ENCODE measurements around the gene TSPAN31.

Gene TSPAN31

DNA sequence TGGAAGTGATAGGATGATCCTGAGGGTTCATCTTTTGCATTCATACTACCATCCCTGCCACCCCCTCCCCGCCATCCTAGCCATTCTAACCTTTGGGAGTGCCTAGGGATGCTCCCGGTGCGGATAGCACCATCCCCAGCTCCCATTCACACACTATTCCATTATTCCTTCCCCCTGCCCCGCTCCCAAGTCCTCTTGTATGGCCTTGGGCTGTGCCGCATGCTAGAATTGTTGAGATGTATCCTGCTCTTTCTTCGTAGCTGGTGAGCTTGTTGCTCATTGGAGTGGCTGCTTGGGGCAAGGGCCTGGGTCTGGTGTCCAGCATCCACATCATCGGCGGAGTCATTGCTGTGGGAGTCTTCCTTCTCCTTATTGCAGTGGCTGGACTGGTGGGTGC, 644 bp downstream of the TSPAN31 start:
- peak overlapping the region; percentile 96 for H3K4me3 Mint-ChIP-seq

DNA sequence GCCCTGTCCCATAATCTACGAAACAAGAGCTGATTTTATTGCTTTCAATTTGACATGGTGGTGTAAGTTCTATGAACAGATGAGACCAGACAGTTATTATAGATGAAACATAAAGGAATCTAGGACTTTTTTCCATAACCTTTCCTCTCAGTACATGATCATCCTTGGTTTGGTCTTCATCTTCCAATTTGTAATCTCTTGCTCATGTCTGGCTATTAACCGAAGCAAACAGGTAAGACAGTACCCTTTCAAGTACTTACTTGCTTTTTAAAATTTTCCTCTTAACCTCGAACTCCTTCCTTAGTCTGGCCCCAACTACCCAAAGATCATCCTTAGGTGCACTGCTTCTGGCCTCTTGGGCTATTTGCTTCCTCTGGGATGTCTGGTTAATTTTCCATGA, 1.2 kb downstream of the TSPAN31 start:
- intact Hi-C loops (cut with micrococcal nuclease), result no loop called here
- no peaks in the 10 kb centered on the region for H3K9me3 Mint-ChIP-seq

More for the DNA sequence above, 644 bp downstream of the TSPAN31 start:
- peak overlapping the region; percentile 99 for H3K27ac Mint-ChIP-seq
- peaks cover 60% of the 10 kb centered on the region for H3K4me1 Mint-ChIP-seq (ENCODE audit: low read depth)
- peaks cover 56% of the 10 kb centered on the region for H3K36me3 Mint-ChIP-seq (ENCODE audit: low read depth)
- H3K9me3 Mint-ChIP-seq, result no peaks in the 10 kb centered on the region
- no peaks in the 10 kb centered on the region for H3K27me3 Mint-ChIP-seq
- intact Hi-C loops (cut with micrococcal nuclease), result no loop called here

DNA sequence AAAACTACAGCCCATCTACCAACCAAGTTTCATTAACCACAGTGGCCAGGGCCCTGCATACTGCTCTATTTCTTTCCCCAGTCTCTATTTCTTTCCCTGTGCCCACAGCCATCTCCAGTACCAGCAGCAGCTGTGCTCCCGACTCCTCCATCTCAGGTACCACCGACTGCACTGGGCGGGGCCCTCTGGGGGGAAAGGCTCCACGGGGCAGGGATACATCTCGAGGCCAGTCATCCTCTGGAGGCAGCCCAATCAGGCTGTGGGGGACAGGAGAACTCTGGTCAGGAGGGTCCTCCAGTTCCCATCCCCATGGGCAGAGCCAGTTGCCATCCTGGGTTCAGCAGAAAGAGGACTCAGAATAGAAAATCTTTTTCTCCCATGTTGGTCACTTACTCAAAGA, 4.2 kb downstream of the TSPAN31 start:
- Mint-ChIP-seq H3K36me3 (ENCODE audit: low read depth) (peaks cover 73% of the 10 kb centered on the region), H3K27ac (no peak overlapping the region), H3K4me1 (ENCODE audit: low read depth) (peaks cover 68% of the 10 kb centered on the region), H3K4me3 (no peak overlapping the region), H3K27me3 (no peaks in the 10 kb centered on the region), H3K9me3 (no peaks in the 10 kb centered on the region)
- intact Hi-C loops (cut with micrococcal nuclease), result no loop called here

More for the DNA sequence above, 1.2 kb downstream of the TSPAN31 start:
- H3K36me3 Mint-ChIP-seq (ENCODE audit: low read depth), result peaks cover 61% of the 10 kb centered on the region
- H3K4me3 Mint-ChIP-seq, result peak overlapping the region; percentile 96
- H3K27me3 Mint-ChIP-seq, result no peaks in the 10 kb centered on the region
- peaks cover 60% of the 10 kb centered on the region for H3K4me1 Mint-ChIP-seq (ENCODE audit: low read depth)
- peak overlapping the region; percentile 99 for H3K27ac Mint-ChIP-seq

DNA sequence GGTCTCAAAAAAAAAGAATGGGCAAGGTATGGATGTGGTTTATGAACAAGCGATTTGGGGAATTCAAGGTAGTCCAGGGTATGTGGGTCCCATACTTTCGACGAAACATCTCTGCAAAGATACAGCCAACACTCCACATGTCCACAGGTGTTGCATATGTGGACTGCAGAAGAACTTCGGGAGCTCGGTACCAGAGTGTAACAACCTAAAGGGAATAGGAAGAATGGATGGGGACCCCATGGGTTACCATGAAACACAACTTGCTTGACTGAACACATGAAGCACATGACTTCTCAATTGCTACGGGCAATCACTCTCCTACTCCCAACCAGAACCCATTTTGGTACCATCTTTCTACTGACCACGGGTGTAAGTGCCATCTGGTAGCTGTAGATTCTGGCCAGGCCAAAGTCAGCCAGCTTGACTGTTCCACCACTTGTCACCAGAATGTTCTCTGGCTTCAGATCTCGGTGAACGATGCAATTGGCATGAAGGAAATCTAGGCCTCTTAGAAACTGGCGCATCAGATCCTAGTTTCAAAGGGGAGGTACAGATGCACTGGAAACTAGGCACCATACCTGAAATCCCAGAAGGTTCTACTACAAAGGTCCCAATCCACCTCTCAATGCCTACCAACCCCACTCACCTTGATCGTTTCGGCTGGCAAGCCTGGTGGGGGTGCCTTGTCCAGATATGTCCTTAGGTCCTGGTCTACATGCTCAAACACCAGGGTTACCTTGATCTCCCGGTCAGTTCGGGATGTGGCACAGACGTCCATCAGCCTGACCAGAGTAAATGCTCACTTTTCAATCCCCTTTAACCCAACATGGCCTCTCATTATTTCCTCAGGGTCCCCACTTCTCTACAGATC, 6.0 kb downstream of the TSPAN31 start:
- H3K27ac Mint-ChIP-seq, result peak overlapping the region; percentile 83
- intact Hi-C loops (cut with micrococcal nuclease), result loop anchor here (5.0 kb wide), 1 partner anchor 203 kb away; the partner anchor contains the start of gene DCTN2
- peaks cover 66% of the 10 kb centered on the region for H3K4me1 Mint-ChIP-seq (ENCODE audit: low read depth)
- no peaks in the 10 kb centered on the region for H3K9me3 Mint-ChIP-seq
- H3K36me3 Mint-ChIP-seq (ENCODE audit: low read depth), result peaks cover 62% of the 10 kb centered on the region
- H3K27me3 Mint-ChIP-seq, result peaks cover 7% of the 10 kb centered on the region
- H3K4me3 Mint-ChIP-seq, result peak overlapping the region; percentile 81

DNA sequence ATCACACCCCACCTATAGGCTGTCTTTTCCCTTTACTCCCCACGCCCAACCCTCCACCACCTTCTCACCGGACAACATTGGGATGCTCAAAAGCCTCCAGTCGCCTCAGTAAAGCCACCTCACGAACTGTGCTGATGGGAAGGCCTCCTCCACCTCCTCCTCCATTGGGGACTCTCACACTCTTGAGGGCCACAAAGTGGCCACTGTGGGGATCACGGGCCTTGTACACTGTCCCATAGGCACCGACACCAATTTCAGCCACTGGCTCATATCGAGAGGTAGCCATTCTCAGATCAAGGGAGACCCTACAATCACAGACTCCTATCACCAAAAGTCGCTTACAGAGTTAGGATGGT, 6.6 kb downstream of the TSPAN31 start:
- peaks cover 7% of the 10 kb centered on the region for H3K27me3 Mint-ChIP-seq
- no peaks in the 10 kb centered on the region for H3K9me3 Mint-ChIP-seq
- peaks cover 56% of the 10 kb centered on the region for H3K36me3 Mint-ChIP-seq (ENCODE audit: low read depth)
- peaks cover 64% of the 10 kb centered on the region for H3K4me1 Mint-ChIP-seq (ENCODE audit: low read depth)
- peak overlapping the region; percentile 83 for H3K27ac Mint-ChIP-seq
- H3K4me3 Mint-ChIP-seq, result peak overlapping the region; percentile 81
- intact Hi-C loops (cut with micrococcal nuclease), result loop anchor here (5.0 kb wide), 1 partner anchor 204 kb away; the partner anchor contains the start of gene DCTN2

DNA sequence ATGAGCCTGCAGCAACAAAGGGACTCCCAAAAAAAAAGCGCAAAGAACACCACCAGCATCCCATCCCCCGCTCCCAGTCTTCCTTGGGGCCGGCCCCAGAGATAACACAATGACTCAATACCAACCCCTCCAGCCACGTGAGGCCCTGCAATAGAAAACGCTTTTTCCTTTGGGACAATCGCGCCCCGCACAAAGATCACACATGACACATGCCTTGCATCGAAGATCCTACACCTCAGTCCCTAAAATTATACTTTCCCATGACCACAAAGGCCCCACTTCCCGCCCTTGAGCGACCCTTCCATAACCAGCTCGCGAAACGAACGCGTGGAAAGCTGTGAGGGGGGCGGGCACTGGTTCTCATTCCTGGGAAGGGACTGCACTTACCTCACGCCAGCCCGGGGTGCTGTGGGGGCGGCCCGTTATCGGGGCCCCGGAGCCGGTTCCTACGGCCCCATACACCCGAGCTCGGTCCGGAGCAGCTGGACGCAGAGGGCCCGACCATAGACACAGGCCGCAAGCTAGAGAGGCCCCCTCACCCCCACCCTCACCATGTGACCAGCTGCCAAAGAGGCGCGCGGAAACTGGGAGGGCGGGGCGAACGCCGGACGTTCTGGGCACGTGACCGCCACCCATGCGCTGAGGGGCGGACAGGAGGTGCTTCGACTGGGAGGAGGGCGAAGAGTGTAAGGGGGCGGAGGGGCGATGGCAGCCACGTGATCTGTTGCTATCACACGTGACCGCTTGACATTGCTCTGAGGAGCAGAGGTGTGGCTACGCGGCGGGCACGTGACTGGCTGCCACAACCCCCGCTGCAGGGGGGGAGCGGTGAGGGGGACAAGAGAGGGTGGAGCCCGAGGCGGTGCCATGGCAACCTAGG, 7.2 kb downstream of the TSPAN31 start, which contains the start of gene CDK4:
TSS of gene CDK4 (minus strand) at position 523 of the 880 bp plus-strand sequence. CDS start 593 bp downstream, outside the sequence.
- Mint-ChIP-seq H3K27ac (peak within 1 kb of the TSS; percentile 83), H3K36me3 (ENCODE audit: low read depth) (peaks cover 55% of the 10 kb centered on the region), H3K4me3 (peak within 1 kb of the TSS; percentile 81), H3K27me3 (peaks cover 7% of the 10 kb centered on the region), H3K9me3 (no peaks in the 10 kb centered on the region), H3K4me1 (ENCODE audit: low read depth) (peaks cover 64% of the 10 kb centered on the region)
- intact Hi-C loops (cut with micrococcal nuclease), result loop anchor here (2.0 to 5.0 kb wide), 2 partner anchors 59 to 205 kb away; partner anchors contain the start of gene DCTN2

DNA sequence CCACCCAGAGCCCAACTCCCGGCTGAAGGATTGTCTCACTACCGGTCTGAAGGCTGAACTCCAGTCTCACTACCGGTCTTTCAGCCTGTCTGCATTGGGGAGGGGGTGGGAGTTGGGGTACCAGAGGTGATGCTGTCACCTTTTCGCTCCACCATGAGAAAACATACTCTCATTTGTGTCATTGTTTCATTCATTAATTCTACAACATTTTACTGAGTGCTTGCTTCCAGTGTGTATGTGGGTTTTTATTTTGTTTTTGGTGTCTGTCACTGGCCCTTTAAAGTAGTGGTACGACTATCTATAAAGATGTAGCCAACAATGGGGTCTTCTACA, 7.8 kb downstream of the TSPAN31 start:
- H3K4me3 Mint-ChIP-seq, result peak overlapping the region; percentile 81
- peaks cover 7% of the 10 kb centered on the region for H3K27me3 Mint-ChIP-seq
- intact Hi-C loops (cut with micrococcal nuclease), result loop anchor here (2.0 to 5.0 kb wide), 2 partner anchors 60 to 205 kb away; partner anchors contain the start of gene DCTN2
- H3K9me3 Mint-ChIP-seq, result no peaks in the 10 kb centered on the region
- H3K36me3 Mint-ChIP-seq (ENCODE audit: low read depth), result peaks cover 53% of the 10 kb centered on the region
- peak overlapping the region; percentile 83 for H3K27ac Mint-ChIP-seq
- H3K4me1 Mint-ChIP-seq (ENCODE audit: low read depth), result peaks cover 63% of the 10 kb centered on the region

DNA sequence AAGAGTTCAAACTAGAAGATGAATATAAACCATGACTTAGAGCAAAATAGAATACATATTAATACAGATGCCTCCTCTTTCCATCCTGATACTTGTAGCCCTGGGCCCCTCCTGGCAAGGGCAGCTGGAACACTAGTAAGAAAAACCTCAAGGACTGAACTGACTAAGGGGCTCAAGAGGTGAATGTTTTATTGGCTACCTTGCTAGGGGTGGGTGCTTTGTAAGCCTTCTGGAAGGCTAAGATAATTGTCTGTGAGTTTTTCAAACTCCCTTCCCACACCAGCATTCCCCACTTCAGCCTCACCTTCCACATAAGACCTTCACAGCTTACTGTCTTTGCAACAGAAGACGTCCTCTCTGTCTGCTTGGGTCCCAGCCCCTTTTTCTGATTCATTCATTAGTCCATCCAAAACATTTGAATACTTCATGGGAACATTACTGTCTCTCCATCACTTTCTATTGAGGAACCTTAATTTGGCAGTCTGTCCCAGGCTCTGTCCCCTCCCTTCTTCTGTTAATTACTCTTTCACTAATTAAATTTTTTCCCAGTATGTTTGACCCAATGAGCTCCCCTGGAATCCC, 9.0 kb downstream of the TSPAN31 start:
- H3K9me3 Mint-ChIP-seq, result no peaks in the 10 kb centered on the region
- H3K27me3 Mint-ChIP-seq, result peaks cover 7% of the 10 kb centered on the region
- H3K4me1 Mint-ChIP-seq (ENCODE audit: low read depth), result peaks cover 69% of the 10 kb centered on the region
- peaks cover 53% of the 10 kb centered on the region for H3K36me3 Mint-ChIP-seq (ENCODE audit: low read depth)
- peak overlapping the region; percentile 74 for H3K4me3 Mint-ChIP-seq
- intact Hi-C loops (cut with micrococcal nuclease), result loop anchor here (2.0 to 5.0 kb wide), 2 partner anchors 61 to 207 kb away; partner anchors contain the start of gene DCTN2
- peak overlapping the region; percentile 83 for H3K27ac Mint-ChIP-seq

DNA sequence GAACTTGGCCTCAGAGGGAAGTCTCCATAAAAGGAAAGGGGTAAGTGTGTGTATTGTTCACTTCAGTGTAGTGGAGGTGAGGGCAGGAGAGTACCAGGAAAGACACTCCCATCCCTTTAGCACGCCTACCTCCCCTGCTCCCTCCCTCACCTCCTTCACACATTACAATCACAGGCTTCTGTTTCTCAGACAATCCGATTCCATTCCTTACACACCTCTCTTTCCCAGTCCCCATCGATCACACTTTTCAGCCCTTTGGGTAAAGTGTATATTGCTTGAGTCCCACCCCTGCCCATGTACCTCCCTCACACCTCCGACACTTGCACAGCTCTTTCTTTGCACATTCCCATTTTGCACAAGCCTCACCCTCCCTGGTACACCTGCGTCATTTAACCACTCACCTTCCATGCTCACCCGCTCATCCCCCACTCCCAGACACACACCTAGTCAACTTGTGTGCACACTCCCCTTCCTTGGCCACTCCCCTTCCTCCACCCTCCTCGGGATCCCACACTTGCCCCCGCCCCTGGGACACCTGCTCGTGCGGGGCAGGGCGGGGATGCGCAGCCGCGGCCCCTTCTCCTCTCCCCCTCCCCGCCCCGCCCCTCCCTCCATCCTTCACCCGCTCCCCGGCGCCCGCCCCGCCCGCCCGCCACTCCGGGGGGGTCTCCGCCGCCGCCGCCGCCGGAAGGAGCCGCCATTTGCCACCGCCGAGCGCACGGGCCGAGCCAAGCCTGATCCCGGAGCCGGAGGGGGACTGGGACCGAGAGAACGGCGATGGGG, 9.8 kb downstream of the TSPAN31 start, which contains the start of gene MARCHF9:
TSS of gene MARCHF9 (plus strand) at position 693 of the 783 bp plus-strand sequence. CDS start 426 bp downstream, outside the sequence.
- Mint-ChIP-seq H3K27ac (peak within 1 kb of the TSS; percentile 84), H3K4me1 (ENCODE audit: low read depth) (peaks cover 69% of the 10 kb centered on the region), H3K27me3 (peaks cover 7% of the 10 kb centered on the region), H3K36me3 (ENCODE audit: low read depth) (peaks cover 53% of the 10 kb centered on the region), H3K9me3 (no peaks in the 10 kb centered on the region), H3K4me3 (peak within 1 kb of the TSS; percentile 78)
- intact Hi-C loops (cut with micrococcal nuclease), result loop anchor here (5.0 kb wide), 1 partner anchor 207 kb away; the partner anchor contains the start of gene DCTN2

DNA sequence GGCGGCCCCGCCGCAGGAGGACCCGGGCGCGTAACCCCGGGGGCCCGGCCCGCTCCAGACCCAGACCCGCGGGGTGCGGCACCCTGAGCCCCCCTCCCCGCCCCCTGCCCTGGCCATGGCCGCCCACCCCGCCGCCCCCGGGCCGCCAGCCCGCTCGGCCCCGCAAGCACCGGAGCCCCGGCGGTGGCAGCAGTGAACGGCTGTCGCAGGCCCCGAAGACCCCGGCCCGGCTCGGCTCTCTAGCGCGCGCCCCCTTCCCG, 10.3 kb downstream of the TSPAN31 start:
- Mint-ChIP-seq H3K9me3 (no peaks in the 10 kb centered on the region), H3K4me1 (ENCODE audit: low read depth) (peaks cover 74% of the 10 kb centered on the region), H3K27ac (no peak overlapping the region), H3K4me3 (peak overlapping the region; percentile 78), H3K27me3 (peaks cover 7% of the 10 kb centered on the region), H3K36me3 (ENCODE audit: low read depth) (peaks cover 52% of the 10 kb centered on the region)
- intact Hi-C loops (cut with micrococcal nuclease), result no loop called here

DNA sequence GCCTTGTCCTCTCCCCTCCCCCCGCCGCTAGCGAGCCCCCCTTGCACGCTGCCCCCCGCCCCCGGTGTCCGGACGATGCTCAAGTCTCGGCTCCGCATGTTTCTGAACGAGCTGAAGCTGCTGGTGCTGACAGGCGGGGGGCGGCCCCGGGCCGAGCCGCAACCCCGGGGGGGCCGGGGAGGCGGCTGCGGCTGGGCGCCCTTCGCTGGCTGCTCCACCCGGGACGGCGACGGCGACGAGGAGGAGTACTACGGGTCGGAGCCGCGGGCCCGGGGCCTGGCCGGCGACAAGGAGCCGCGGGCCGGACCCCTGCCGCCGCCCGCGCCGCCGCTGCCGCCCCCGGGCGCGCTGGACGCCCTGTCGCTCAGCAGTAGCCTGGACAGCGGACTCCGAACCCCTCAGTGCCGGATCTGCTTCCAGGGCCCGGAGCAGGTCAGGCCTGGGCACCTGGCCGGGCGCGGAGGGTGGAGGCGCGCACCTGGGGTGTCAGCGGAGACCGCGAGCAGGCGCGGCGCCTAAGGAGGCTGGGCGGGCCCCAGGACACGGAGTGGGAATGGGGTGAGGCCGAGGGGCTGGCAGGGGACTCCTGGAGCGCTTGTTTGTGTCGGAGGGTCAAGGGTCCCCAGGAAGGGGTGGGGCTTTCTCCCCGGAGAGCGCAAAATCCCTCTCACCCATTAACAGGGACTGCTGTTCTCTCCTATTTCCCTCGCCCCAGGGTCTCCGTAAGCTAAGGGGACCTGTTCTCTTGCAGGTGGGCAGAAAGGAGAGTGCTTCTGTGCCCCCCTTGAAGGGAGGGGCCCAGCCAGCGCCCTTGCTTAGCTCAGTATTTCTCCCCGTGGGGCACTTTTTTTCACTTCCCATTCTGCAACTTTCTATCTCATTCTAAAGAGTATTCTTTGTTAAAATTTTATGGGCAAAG, 10.9 kb downstream of the TSPAN31 start:
- intact Hi-C loops (cut with micrococcal nuclease), result loop anchor here (2.0 kb wide), 1 partner anchor 17 kb away; the partner anchor contains the start of genes EEF1AKMT3 and METTL1
- peaks cover 74% of the 10 kb centered on the region for H3K4me1 Mint-ChIP-seq (ENCODE audit: low read depth)
- peak overlapping the region; percentile 84 for H3K27ac Mint-ChIP-seq
- peak overlapping the region; percentile 78 for H3K4me3 Mint-ChIP-seq
- peaks cover 7% of the 10 kb centered on the region for H3K27me3 Mint-ChIP-seq
- peaks cover 47% of the 10 kb centered on the region for H3K36me3 Mint-ChIP-seq (ENCODE audit: low read depth)
- H3K9me3 Mint-ChIP-seq, result no peaks in the 10 kb centered on the region
